ENCODE data around the gene TRAPPC12.
A peak's percentile ranks its signal among the peaks of the same experiment; 100 is the strongest.
"Not testable (repeated sequence)": the region's sequence is repeated elsewhere in the genome, so short reads cannot be mapped to it uniquely, and the experiment has no call there.

The TRAPPC12 gene

DNA sequence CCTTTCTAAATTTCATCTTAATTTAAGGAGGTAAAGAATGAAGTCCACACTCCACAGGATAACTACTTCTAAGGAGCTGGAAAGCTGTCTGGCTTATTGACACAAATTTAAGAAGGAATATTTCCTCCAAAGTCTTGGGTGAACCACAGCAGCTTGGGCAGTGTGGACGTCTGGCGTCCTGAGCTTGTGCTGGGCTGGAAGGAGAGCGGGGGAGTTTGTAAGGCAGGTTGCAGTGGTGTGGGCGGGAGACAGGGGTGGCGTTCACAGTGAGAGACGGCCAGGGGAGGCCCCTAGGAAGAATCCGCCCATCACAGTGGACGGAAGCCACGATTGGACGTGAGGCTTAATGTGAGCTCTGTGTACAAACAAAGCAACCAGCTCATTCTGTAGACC is 114.1 kb downstream of the TRAPPC12 start:
- Histone ChIP-seq H3K27me3 (ENCODE audit: insufficient read depth, low read depth, severe bottlenecking) (no peaks in the 10 kb centered on the region), H3K27ac (peak overlapping the region; percentile 38)
- DNase-seq: peak; percentile 91

DNA sequence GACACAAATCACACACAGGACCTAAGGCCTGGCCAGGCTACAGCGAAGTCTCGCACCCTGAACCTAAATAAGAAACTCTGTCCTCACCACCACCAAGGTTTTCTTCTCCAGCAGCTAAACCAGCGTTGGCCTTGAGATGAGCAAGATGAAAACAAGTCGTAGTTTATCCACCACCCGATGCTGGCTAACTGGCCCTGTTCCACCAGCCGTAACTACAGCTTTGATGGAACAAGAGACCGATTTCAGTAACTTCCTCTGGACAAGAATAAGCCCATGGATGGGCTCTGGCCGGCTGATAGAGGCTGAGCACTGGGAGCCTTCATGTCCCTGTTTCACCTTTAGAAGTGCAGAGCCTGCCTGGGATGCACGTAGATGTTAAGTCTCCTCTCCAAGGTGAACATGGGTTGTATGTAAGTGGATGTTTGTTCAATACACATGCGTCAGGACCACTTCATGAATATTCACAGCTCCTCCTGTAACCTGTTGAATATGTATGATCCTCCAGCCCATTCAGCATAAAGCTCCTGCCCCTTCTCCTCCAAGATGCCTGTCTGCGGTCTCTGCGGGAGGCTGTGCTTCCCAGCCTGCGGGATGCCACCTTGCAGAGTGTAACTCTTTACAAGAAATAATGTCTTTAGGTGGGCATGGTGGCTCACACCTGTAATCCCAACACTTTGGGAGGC is 115.6 kb downstream of the TRAPPC12 start:
- Histone ChIP-seq H3K27me3 (ENCODE audit: insufficient read depth, low read depth, severe bottlenecking) (no peaks in the 10 kb centered on the region), H3K4me3 (ENCODE audit: low read depth, low read length) (no peak overlapping the region), H3K36me3 (peaks cover 40% of the 10 kb centered on the region), H3K9me3 (ENCODE audit: severe bottlenecking) (no peaks in the 10 kb centered on the region), H3K27ac (no peak overlapping the region)
- no peak for DNase-seq
- TF ChIP-seq, protein P1, sequence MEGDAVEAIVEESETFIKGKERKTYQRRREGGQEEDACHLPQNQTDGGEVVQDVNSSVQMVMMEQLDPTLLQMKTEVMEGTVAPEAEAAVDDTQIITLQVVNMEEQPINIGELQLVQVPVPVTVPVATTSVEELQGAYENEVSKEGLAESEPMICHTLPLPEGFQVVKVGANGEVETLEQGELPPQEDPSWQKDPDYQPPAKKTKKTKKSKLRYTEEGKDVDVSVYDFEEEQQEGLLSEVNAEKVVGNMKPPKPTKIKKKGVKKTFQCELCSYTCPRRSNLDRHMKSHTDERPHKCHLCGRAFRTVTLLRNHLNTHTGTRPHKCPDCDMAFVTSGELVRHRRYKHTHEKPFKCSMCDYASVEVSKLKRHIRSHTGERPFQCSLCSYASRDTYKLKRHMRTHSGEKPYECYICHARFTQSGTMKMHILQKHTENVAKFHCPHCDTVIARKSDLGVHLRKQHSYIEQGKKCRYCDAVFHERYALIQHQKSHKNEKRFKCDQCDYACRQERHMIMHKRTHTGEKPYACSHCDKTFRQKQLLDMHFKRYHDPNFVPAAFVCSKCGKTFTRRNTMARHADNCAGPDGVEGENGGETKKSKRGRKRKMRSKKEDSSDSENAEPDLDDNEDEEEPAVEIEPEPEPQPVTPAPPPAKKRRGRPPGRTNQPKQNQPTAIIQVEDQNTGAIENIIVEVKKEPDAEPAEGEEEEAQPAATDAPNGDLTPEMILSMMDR (IDR thresholded peaks at IDR 0.05; ENCODE audit: low read depth, low read length): no peak

More for the DNA sequence above, 114.1 kb downstream of the TRAPPC12 start:
- TF ChIP-seq, protein P1 (IDR thresholded peaks at IDR 0.05; ENCODE audit: low read depth, low read length): no peak
- H3K9me3 ChIP-seq (ENCODE audit: severe bottlenecking): no peaks in the 10 kb centered on the region
- H3K36me3 ChIP-seq: peaks cover 29% of the 10 kb centered on the region
- H3K4me3 ChIP-seq (ENCODE audit: low read depth, low read length): peak overlapping the region; percentile 46

DNA sequence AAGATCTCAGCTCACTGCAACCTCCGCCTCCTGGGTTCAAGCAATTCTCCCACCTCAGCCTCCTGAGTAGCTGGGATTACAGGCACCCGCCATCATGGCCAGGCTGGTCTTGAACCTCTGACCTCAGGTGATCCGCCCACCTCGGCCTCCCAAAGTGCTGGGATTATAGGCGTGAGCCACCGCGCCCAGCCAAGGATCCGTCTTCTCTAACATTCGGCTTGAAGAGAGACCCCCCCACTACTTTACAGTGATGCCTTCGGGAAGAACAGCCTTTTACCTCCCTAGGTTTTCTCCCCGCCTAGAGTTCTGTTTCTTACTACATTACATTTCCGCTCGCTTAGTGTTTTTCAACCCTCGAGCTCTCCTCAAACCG is 117.2 kb downstream of the TRAPPC12 start:
- not testable (repeated sequence) for H3K4me3 ChIP-seq (ENCODE audit: low read depth, low read length); H3K9me3 ChIP-seq (ENCODE audit: severe bottlenecking); H3K27me3 ChIP-seq (ENCODE audit: insufficient read depth, low read depth, severe bottlenecking); H3K27ac ChIP-seq
- DNase-seq: peak; percentile 6
- peaks cover 48% of the 10 kb centered on the region for H3K36me3 ChIP-seq

DNA sequence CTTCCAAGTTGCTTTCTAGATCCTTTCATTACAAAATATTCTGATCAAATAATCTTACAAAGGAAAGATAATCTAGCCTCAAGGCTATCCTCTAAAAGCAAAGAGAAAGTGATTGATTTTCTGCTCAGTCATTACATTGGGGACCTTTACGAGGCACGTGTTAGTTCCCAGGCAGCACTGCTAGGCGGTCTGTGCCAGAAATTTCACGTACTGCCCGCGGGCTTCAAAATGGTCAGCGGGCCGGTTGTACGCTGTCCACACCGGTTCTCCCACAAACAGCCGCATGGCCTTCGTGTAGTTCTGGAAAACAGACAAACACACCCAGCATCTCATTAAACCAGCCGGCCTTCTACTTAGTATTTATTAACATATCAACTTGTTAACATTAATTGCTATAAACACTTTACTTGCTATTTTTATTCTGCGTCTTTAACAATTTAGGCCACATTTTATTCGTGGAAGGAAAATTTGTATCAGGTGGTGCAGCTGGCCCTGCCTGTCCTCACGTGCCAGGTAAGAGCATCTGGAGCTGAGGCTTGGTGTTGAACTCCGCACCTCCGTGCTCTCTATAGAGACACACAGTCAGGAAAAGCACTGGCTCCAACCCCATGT is 119.4 kb downstream of the TRAPPC12 start:
- TF ChIP-seq, protein P1 (IDR thresholded peaks at IDR 0.05; ENCODE audit: low read depth, low read length): no peak
- DNase-seq: peak; percentile 4
- Histone ChIP-seq H3K27me3 (ENCODE audit: insufficient read depth, low read depth, severe bottlenecking) (no peaks in the 10 kb centered on the region), H3K27ac (no peak overlapping the region), H3K36me3 (peaks cover 53% of the 10 kb centered on the region), H3K4me3 (ENCODE audit: low read depth, low read length) (no peak overlapping the region), H3K9me3 (ENCODE audit: severe bottlenecking) (no peaks in the 10 kb centered on the region)

DNA sequence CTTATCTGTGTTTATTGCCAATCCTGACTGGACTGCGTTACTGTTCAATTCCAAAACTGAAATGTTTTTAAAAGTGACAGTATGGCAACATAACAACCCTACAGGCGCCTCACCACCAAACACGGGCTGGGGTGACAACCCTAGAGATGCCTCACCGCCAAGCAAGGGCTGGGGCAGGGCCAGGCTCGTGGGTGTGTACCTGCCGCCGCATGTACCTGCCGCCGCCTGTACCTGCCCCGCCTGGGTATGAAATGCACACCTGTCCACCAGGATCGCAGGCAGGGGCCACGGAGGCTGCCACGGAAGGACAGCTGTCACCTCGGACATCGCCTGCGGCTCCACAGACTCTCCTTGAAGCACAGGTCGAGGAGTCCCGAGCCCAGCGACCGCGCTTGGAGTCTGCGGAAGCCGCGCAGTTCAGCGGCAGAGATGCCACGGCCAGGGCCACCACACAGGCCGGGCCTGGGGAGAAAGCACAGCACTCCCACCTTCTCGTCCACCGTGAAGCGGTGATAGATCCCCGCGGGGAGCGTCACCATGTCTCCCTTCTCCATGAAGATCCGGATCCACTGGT is 120.9 kb downstream of the TRAPPC12 start:
- peak; percentile 9 for DNase-seq
- H3K4me3 ChIP-seq (ENCODE audit: low read depth, low read length): no peak overlapping the region
- H3K27ac ChIP-seq: no peak overlapping the region
- TF ChIP-seq, protein P1 (IDR thresholded peaks at IDR 0.05; ENCODE audit: low read depth, low read length): no peak
- H3K36me3 ChIP-seq: peaks cover 63% of the 10 kb centered on the region
- H3K9me3 ChIP-seq (ENCODE audit: severe bottlenecking): no peaks in the 10 kb centered on the region
- no peaks in the 10 kb centered on the region for H3K27me3 ChIP-seq (ENCODE audit: insufficient read depth, low read depth, severe bottlenecking)

DNA sequence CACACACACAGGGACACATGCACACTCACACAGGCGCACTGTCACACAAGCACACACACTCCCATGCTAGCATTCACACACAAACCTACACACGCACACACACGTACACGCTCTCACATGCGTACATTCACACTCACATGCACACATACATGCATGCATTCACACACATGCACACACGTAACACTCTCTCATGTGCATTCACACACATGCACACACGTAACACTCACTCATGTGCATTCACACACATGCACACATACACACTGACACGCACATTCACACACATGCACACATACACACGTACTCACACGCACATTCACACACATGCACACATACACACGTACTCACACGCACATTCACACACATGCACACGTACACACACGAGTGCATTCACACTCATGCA is 123.6 kb downstream of the TRAPPC12 start:
- Histone ChIP-seq H3K9me3 (ENCODE audit: severe bottlenecking) (no peaks in the 10 kb centered on the region), H3K4me3 (ENCODE audit: low read depth, low read length) (no peak overlapping the region), H3K27me3 (ENCODE audit: insufficient read depth, low read depth, severe bottlenecking) (no peaks in the 10 kb centered on the region), H3K36me3 (peaks cover 45% of the 10 kb centered on the region), H3K27ac (no peak overlapping the region)
- TF ChIP-seq, protein P1 (IDR thresholded peaks at IDR 0.05; ENCODE audit: low read depth, low read length): no peak
- no peak for DNase-seq

Measured in WERI-Rb-1 (cell line).